ENCODE results near the gene THEM5.

The THEM5 gene

DNA sequence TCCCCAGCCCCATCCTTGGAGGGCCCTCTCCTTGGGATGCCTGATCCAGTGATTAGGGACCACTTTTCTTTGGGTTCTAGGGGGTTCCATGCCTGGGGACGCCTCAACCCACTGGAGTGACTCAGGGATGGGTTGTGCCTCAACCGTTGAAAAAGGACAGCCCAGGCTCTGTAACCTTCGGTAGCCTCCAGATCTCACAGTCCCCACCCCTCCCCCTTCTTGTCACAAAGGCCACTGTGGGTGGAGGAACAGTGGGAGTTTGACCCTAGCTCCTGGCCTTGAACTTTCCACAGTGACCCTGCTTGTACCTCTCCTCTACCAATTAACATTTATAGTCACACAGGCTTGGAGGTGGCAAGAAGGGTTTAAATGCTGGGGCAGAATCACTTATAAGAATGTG lies 19.3 kb downstream of the THEM5 start:
- no peak for DNase-seq (ENCODE audit: low read depth)
- TF ChIP-seq CTCF (IDR thresholded peaks at IDR 0.05; ENCODE audit: control insufficient read depth, extremely low read depth, insufficient read depth) = no peak
- no peak overlapping the region for H3K4me3 ChIP-seq (ENCODE audit: low read depth, low read length)

DNA sequence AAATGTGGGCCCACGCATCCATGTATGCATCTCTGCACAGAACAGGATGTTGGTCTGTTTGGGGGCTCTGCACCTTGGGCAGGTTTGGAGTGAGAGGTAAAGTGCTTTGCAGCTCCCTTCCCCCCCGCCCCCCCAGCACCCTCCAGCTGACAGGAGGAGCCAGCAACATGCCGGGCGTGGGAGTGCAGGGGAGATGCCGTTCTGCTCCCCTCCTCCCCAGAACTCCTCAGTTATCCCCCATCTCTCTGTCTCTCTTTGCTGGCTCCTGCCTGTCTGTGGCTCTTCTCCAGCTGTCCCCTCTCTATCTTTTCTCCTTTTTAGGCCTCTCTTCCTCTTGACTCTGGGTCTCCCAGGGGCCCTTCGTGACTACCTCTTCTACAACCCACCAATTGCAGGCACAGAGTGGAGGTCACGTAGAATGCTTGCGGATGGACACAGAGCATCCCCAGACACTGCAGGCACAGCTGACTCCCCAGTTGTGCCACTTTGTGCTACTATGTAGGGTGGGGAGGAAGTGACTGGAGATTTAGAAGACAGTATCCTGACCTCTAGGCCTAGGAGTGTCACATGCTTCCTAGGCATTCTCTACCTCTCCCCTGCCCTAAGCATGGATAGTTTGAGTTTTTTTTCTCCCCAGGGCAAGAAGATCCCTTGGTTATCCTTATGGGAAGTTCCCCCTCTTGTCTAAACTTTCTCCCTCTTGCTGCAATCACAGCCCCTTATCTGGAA lies 20.2 kb downstream of the THEM5 start:
- DNase-seq (ENCODE audit: low read depth) = no peak
- TF ChIP-seq CTCF (IDR thresholded peaks at IDR 0.05; ENCODE audit: control insufficient read depth, extremely low read depth, insufficient read depth) = no peak
- H3K4me3 ChIP-seq (ENCODE audit: low read depth, low read length) = peak overlapping the region; percentile 44

- TF ChIP-seq CTCF (IDR thresholded peaks at IDR 0.05; ENCODE audit: control insufficient read depth, extremely low read depth, insufficient read depth) = no peak
- H3K4me3 ChIP-seq (ENCODE audit: low read depth, low read length) = peak overlapping the region; percentile 75
- DNase-seq (ENCODE audit: low read depth) = peak; percentile 97
Measured at GRCh38 chr1:151832318-151832980, 21.1 kb downstream of the THEM5 start.

DNA sequence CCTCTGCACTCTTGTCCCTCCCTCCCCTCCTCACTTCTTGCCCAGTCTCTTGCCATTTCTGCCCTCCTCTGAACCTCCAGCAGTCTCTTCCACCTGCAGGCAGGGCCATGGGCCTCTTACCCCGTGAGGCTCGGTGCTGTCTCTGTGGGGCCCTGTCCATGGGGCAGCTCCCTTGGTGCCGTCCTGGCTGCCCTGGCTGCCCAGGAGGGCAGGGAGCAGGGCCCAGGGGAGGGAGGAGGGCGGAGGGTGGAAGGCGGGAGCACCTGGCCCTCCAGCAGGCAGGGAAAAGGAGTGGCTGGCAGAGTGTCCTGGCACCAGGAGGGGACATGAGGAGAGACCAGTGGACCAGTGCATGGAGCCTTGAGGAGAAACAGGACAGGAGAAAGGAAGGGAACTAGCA lies 21.9 kb downstream of the THEM5 start, which contains the start of gene RORC:
Gene RORC, minus strand, starts transcription at position 198 of the 400 bp plus-strand sequence. Its CDS starts 38 bp downstream, at position 160.
- H3K4me3 ChIP-seq (ENCODE audit: low read depth, low read length) = peak within 1 kb of the TSS; percentile 75
- DNase-seq (ENCODE audit: low read depth) = peak; percentile 75
- no peak for TF ChIP-seq CTCF (IDR thresholded peaks at IDR 0.05; ENCODE audit: control insufficient read depth, extremely low read depth, insufficient read depth)

DNA sequence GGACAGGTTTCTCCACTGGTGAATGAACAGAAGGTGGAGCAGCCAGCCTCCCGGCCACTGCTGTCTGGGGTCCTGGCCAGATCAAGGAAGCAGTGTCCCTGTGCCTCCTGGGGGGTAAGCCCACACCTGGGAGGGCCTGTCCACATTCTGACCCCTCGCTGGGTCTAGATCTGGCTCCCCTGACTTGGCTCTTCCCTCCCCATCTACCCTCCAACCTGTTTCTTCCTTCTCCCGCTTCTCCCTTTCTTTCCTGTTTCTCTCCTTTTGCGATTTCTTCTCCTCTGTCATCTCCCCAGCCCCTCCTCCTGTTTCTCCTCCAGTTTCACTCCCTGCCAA lies 22.3 kb downstream of the THEM5 start:
- no peak for TF ChIP-seq CTCF (IDR thresholded peaks at IDR 0.05; ENCODE audit: control insufficient read depth, extremely low read depth, insufficient read depth)
- H3K4me3 ChIP-seq (ENCODE audit: low read depth, low read length) = peak overlapping the region; percentile 75
- no peak for DNase-seq (ENCODE audit: low read depth)

DNA sequence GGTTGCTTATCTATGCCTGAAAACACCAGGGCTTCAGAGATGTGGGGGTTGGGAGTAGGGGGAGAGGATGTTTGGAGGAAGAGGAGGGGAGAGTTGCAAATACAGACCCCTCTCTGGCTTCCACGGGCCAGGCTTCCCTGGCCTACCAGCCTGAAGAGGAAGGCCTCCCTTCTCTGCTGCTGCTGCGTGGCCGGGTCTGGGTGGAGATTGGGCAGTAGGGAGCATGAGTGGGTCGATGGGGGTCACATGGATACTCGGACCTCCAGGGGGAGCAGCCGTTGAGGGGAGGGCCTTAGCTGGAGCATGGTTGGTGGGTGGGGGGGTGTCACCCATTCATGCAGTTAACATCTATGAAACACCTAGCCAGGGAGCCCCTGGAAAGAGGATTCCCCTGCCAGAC lies 23.5 kb downstream of the THEM5 start:
- DNase-seq (ENCODE audit: low read depth) = no peak
- no peak for TF ChIP-seq CTCF (IDR thresholded peaks at IDR 0.05; ENCODE audit: control insufficient read depth, extremely low read depth, insufficient read depth)
- H3K4me3 ChIP-seq (ENCODE audit: low read depth, low read length) = peak overlapping the region; percentile 75
